Measurements from ENCODE around the gene SEC61B. TPM values are rescaled to one million over a fixed set of nuclear protein-coding genes. Genes with fewer than 3 reads are reported as not detected.

Gene SEC61B
- total and polyA plus RNA-seq, 12 donors, result 33.2 to 371 (median 200) TPM

GRCh38 chr9:99197124-99197630 is 24.9 kb upstream of the SEC61B start:
- no peaks in the 10 kb centered on the region for H3K4me1 ChIP-seq (replicated peaks in 1 of 2)
- H3K36me3 ChIP-seq (replicated peaks in 1 of 2), result no peaks in the 10 kb centered on the region
- H3K9me3 ChIP-seq (replicated peaks in 1 of 3), result no peaks in the 10 kb centered on the region
- WGBS, 4 donors, result 93 to 96% (median 95%) methylated on average over 3 of the region's 3 CpGs
- no peaks in the 10 kb centered on the region for H3K27me3 ChIP-seq
- no peak overlapping the region for H3K27ac ChIP-seq
- intact Hi-C loops (cut with DNase I), result no loop called here
- DNase-seq, result no peak
- no peak overlapping the region for H3K4me3 ChIP-seq
- TF ChIP-seq CTCF (IDR thresholded peaks at IDR 0.05) (no peak), POLR2A (IDR thresholded peaks at IDR 0.05) (no peak)

- intact Hi-C loops (cut with DNase I), result no loop called here
- H3K36me3 ChIP-seq (replicated peaks in 1 of 2), result no peaks in the 10 kb centered on the region
- 79 to 86% (median 84%) methylated on average over 9 of the region's 9 CpGs for WGBS, 4 donors
- H3K27ac ChIP-seq, result no peak overlapping the region
- no peaks in the 10 kb centered on the region for H3K27me3 ChIP-seq
- H3K4me1 ChIP-seq (replicated peaks in 1 of 2), result no peaks in the 10 kb centered on the region
- no peaks in the 10 kb centered on the region for H3K9me3 ChIP-seq (replicated peaks in 1 of 3)
- no peak overlapping the region for H3K4me3 ChIP-seq
- DNase-seq, result peak in 1 of 7 donors; percentile 55
- TF ChIP-seq CTCF (IDR thresholded peaks at IDR 0.05) (no peak), POLR2A (IDR thresholded peaks at IDR 0.05) (no peak)
Measured at GRCh38 chr9:99197987-99198386, 24.1 kb upstream of the SEC61B start.

- Histone ChIP-seq H3K9me3 (replicated peaks in 1 of 3) (no peaks in the 10 kb centered on the region), H3K4me1 (replicated peaks in 1 of 2) (no peaks in the 10 kb centered on the region), H3K27me3 (no peaks in the 10 kb centered on the region), H3K27ac (no peak overlapping the region), H3K4me3 (no peak overlapping the region), H3K36me3 (replicated peaks in 1 of 2) (no peaks in the 10 kb centered on the region)
- TF ChIP-seq CTCF (IDR thresholded peaks at IDR 0.05), result no peak
- TF ChIP-seq POLR2A (IDR thresholded peaks at IDR 0.05), result no peak
- intact Hi-C loops (cut with DNase I), result no loop called here
- no peak for DNase-seq
- WGBS, 4 donors, result 79 to 88% (median 86%) methylated on average over 8 of the region's 8 CpGs
Measured at GRCh38 chr9:99199938-99200539, 22.0 kb upstream of the SEC61B start.

- DNase-seq, result no peak
- no peaks in the 10 kb centered on the region for H3K27me3 ChIP-seq
- no peaks in the 10 kb centered on the region for H3K36me3 ChIP-seq (replicated peaks in 1 of 2)
- H3K9me3 ChIP-seq (replicated peaks in 1 of 3), result no peaks in the 10 kb centered on the region
- intact Hi-C loops (cut with DNase I), result no loop called here
- H3K4me1 ChIP-seq (replicated peaks in 1 of 2), result no peaks in the 10 kb centered on the region
- no peak overlapping the region for H3K4me3 ChIP-seq
- H3K27ac ChIP-seq, result no peak overlapping the region
- WGBS, 4 donors, result 60 to 81% (median 74%) methylated on average over 4 to 5 of the region's 5 CpGs
- no peak for TF ChIP-seq POLR2A (IDR thresholded peaks at IDR 0.05)
- no peak for TF ChIP-seq CTCF (IDR thresholded peaks at IDR 0.05)
Measured at GRCh38 chr9:99201603-99202002, 20.5 kb upstream of the SEC61B start.

All from adrenal gland (tissue), 12 donors.